ENCODE results near the gene RGSL1. TPM values are rescaled to one million over a fixed set of nuclear protein-coding genes. Genes with fewer than 3 reads are reported as not detected.

RGSL1 gene
- total RNA-seq, 2 experiments from 2014 or later: not detected

GRCh38 chr1:182405578-182405977, 44.4 kb upstream of the RGSL1 start:
- POLR2A ChIA-PET: no interaction called here
- H3K36me3 ChIP-seq (ENCODE audit: insufficient read depth, low read length): no peaks in the 10 kb centered on the region
- H3K9me3 ChIP-seq (ENCODE audit: low read length): no peaks in the 10 kb centered on the region
- no peaks in the 10 kb centered on the region for H4K20me1 ChIP-seq (ENCODE audit: insufficient read depth, low read length)
- CTCF ChIA-PET (ENCODE audit: unreplicated experiment): no interaction called here
- no peaks in the 10 kb centered on the region for H3K4me1 ChIP-seq (ENCODE audit: insufficient read depth, low read length, poor library complexity, severe bottlenecking)
- BruUV-seq (replicated peaks): no TSS peak
- no peak overlapping the region for H3K4me3 ChIP-seq (ENCODE audit: low read depth, low read length, poor library complexity, severe bottlenecking)
- H3K79me2 ChIP-seq (ENCODE audit: insufficient read depth, low read depth, low read length): no peaks in the 10 kb centered on the region
- intact Hi-C loops (cut with micrococcal nuclease; ENCODE audit: unreplicated experiment): no loop called here
- DNase-seq (ENCODE audit: low spot score): no peak
- H3K9me2 ChIP-seq (ENCODE audit: insufficient read depth, low read length): no peaks in the 10 kb centered on the region
- no peak overlapping the region for H3K27ac ChIP-seq (ENCODE audit: low read depth, low read length, poor library complexity, severe bottlenecking)
- no peak overlapping the region for H2AFZ ChIP-seq (ENCODE audit: low read length)
- TF ChIP-seq EZH2phosphoT487 (IDR thresholded peaks at IDR 0.05; ENCODE audit: borderline replicate concordance, low read depth, low read length): no peak
- TF ChIP-seq, protein P1, sequence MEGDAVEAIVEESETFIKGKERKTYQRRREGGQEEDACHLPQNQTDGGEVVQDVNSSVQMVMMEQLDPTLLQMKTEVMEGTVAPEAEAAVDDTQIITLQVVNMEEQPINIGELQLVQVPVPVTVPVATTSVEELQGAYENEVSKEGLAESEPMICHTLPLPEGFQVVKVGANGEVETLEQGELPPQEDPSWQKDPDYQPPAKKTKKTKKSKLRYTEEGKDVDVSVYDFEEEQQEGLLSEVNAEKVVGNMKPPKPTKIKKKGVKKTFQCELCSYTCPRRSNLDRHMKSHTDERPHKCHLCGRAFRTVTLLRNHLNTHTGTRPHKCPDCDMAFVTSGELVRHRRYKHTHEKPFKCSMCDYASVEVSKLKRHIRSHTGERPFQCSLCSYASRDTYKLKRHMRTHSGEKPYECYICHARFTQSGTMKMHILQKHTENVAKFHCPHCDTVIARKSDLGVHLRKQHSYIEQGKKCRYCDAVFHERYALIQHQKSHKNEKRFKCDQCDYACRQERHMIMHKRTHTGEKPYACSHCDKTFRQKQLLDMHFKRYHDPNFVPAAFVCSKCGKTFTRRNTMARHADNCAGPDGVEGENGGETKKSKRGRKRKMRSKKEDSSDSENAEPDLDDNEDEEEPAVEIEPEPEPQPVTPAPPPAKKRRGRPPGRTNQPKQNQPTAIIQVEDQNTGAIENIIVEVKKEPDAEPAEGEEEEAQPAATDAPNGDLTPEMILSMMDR (conservative IDR thresholded peaks at IDR 0.05; ENCODE audit: low read length): no peak
- no peak overlapping the region for H3K4me2 ChIP-seq (ENCODE audit: low read length)

GRCh38 chr1:182406012-182406411, 43.9 kb upstream of the RGSL1 start:
- Histone ChIP-seq H3K4me3 (ENCODE audit: low read depth, low read length, poor library complexity, severe bottlenecking) (no peak overlapping the region), H3K4me1 (ENCODE audit: insufficient read depth, low read length, poor library complexity, severe bottlenecking) (no peaks in the 10 kb centered on the region), H3K36me3 (ENCODE audit: insufficient read depth, low read length) (no peaks in the 10 kb centered on the region), H4K20me1 (ENCODE audit: insufficient read depth, low read length) (no peaks in the 10 kb centered on the region), H3K79me2 (ENCODE audit: insufficient read depth, low read depth, low read length) (no peaks in the 10 kb centered on the region), H3K9me3 (ENCODE audit: low read length) (no peaks in the 10 kb centered on the region), H3K4me2 (ENCODE audit: low read length) (no peak overlapping the region), H3K27ac (ENCODE audit: low read depth, low read length, poor library complexity, severe bottlenecking) (no peak overlapping the region), H2AFZ (ENCODE audit: low read length) (no peak overlapping the region), H3K9me2 (ENCODE audit: insufficient read depth, low read length) (no peaks in the 10 kb centered on the region)
- no peak for DNase-seq (ENCODE audit: low spot score)
- no TSS peak for BruUV-seq (replicated peaks)
- TF ChIP-seq EZH2phosphoT487 (IDR thresholded peaks at IDR 0.05; ENCODE audit: borderline replicate concordance, low read depth, low read length): no peak
- TF ChIP-seq, protein P1 (conservative IDR thresholded peaks at IDR 0.05; ENCODE audit: low read length): no peak
- ChIA-PET POLR2A (no interaction called here), CTCF (ENCODE audit: unreplicated experiment) (no interaction called here)
- intact Hi-C loops (cut with micrococcal nuclease; ENCODE audit: unreplicated experiment): no loop called here

DNA sequence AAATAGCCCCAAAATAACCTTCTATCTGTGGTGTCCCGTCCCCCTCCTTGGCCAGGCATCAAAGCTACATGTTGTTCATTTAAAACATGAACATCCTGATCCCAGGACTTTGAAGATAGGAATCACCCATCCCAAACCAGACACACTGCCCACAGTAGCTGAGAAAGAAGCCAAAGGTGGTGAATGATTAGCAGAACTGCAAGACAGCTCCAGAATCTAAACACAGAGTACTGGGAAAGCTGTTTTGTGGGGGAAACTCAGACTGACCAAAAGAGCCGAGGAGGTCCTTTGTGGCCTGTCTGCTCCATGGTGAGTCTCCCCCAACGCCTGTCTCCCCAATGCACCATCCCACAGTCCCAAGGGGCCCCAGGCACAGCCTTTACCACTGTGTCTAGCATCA, 42.2 kb upstream of the RGSL1 start:
- intact Hi-C loops (cut with micrococcal nuclease; ENCODE audit: unreplicated experiment): no loop called here
- POLR2A ChIA-PET: no interaction called here
- no peaks in the 10 kb centered on the region for H3K79me2 ChIP-seq (ENCODE audit: insufficient read depth, low read depth, low read length)
- H3K27ac ChIP-seq (ENCODE audit: low read depth, low read length, poor library complexity, severe bottlenecking): no peak overlapping the region
- no peak for DNase-seq (ENCODE audit: low spot score)
- no TSS peak for BruUV-seq (replicated peaks)
- no peaks in the 10 kb centered on the region for H3K9me3 ChIP-seq (ENCODE audit: low read length)
- no peaks in the 10 kb centered on the region for H3K36me3 ChIP-seq (ENCODE audit: insufficient read depth, low read length)
- H3K4me3 ChIP-seq (ENCODE audit: low read depth, low read length, poor library complexity, severe bottlenecking): no peak overlapping the region
- no peaks in the 10 kb centered on the region for H3K4me1 ChIP-seq (ENCODE audit: insufficient read depth, low read length, poor library complexity, severe bottlenecking)
- CTCF ChIA-PET (ENCODE audit: unreplicated experiment): no interaction called here
- no peaks in the 10 kb centered on the region for H4K20me1 ChIP-seq (ENCODE audit: insufficient read depth, low read length)
- H2AFZ ChIP-seq (ENCODE audit: low read length): no peak overlapping the region
- H3K4me2 ChIP-seq (ENCODE audit: low read length): no peak overlapping the region
- H3K9me2 ChIP-seq (ENCODE audit: insufficient read depth, low read length): no peaks in the 10 kb centered on the region
- TF ChIP-seq, protein P1 (conservative IDR thresholded peaks at IDR 0.05; ENCODE audit: low read length): no peak
- no peak for TF ChIP-seq EZH2phosphoT487 (IDR thresholded peaks at IDR 0.05; ENCODE audit: borderline replicate concordance, low read depth, low read length)

Measured in OCI-LY7 (cell line).